SH-SY5Y (cell line): ENCODE results near the gene SRP19.

Source experiments
- GATA2 ChIP-seq: IDR thresholded peaks from 2 replicates; pipeline ENCODE4 v1.6.1; 2011; ENCODE audit warnings: mild to moderate bottlenecking, low read depth, low read length
- GATA3 ChIP-seq: IDR thresholded peaks from 2 replicates; pipeline ENCODE4 v1.6.1; 2011; ENCODE audit warnings: low read depth, mild to moderate bottlenecking, low read length, moderate library complexity

The SRP19 gene

GRCh38 chr5:112857866-112858265, 3.2 kb upstream of the SRP19 start:
- TF ChIP-seq GATA3 (no peak), GATA2 (no peak)

- TF ChIP-seq GATA2 (no peak), GATA3 (no peak)
Observed at GRCh38 chr5:112861638-112861985, 525 bp downstream of the SRP19 start.

GRCh38 chr5:112862085-112862484, 998 bp downstream of the SRP19 start:
- TF ChIP-seq GATA3 (no peak), GATA2 (no peak)

GRCh38 chr5:112863549-112863948, 2.5 kb downstream of the SRP19 start:
- no peak for TF ChIP-seq GATA2
- TF ChIP-seq GATA3: no peak

GRCh38 chr5:112865128-112865527, 4.0 kb downstream of the SRP19 start:
- TF ChIP-seq GATA2 (no peak), GATA3 (no peak)

GRCh38 chr5:112866739-112867138, 5.7 kb downstream of the SRP19 start:
- no peak for TF ChIP-seq GATA2
- no peak for TF ChIP-seq GATA3

- TF ChIP-seq GATA2 (no peak), GATA3 (no peak)
Observed at GRCh38 chr5:112867411-112867810, 6.3 kb downstream of the SRP19 start.

- TF ChIP-seq GATA2 (no peak), GATA3 (no peak)
Observed at GRCh38 chr5:112869948-112870347, 8.9 kb downstream of the SRP19 start.

- no peak for TF ChIP-seq GATA3
- no peak for TF ChIP-seq GATA2
Observed at GRCh38 chr5:112870966-112871365, 9.9 kb downstream of the SRP19 start.

- no peak for TF ChIP-seq GATA3
- TF ChIP-seq GATA2: no peak
Observed at GRCh38 chr5:112876362-112876761, 15.3 kb downstream of the SRP19 start.

- TF ChIP-seq GATA2 (no peak), GATA3 (no peak)
Observed at GRCh38 chr5:112878101-112878500, 17.0 kb downstream of the SRP19 start.

- TF ChIP-seq GATA3: no peak
Observed at GRCh38 chr5:112878760-112879159, 17.7 kb downstream of the SRP19 start.

GRCh38 chr5:112880219-112880964, 19.3 kb downstream of the SRP19 start:
- no peak for TF ChIP-seq GATA2
- TF ChIP-seq GATA3: no peak

- TF ChIP-seq GATA2: no peak
- no peak for TF ChIP-seq GATA3
Observed at GRCh38 chr5:112883192-112883591, 22.1 kb downstream of the SRP19 start.

- TF ChIP-seq GATA3 (no peak), GATA2 (no peak)
Observed at GRCh38 chr5:112885001-112885400, 23.9 kb downstream of the SRP19 start.

GRCh38 chr5:112886975-112887374, 25.9 kb downstream of the SRP19 start:
- TF ChIP-seq GATA3: no peak
- TF ChIP-seq GATA2: no peak

GRCh38 chr5:112892776-112893175, 31.7 kb downstream of the SRP19 start:
- TF ChIP-seq GATA2 (no peak), GATA3 (no peak)
